NCI-H1105 (cell line): Measurements from ENCODE around the gene CLDN19.
"Not testable (repeated sequence)": the region's sequence is repeated elsewhere in the genome, so short reads cannot be mapped to it uniquely, and the experiment has no call there.

Source experiments
- DNase-seq: peaks from one replicate; lab custom pipeline; 2025; lab: John Stamatoyannopoulos, UW

The CLDN19 gene

DNA sequence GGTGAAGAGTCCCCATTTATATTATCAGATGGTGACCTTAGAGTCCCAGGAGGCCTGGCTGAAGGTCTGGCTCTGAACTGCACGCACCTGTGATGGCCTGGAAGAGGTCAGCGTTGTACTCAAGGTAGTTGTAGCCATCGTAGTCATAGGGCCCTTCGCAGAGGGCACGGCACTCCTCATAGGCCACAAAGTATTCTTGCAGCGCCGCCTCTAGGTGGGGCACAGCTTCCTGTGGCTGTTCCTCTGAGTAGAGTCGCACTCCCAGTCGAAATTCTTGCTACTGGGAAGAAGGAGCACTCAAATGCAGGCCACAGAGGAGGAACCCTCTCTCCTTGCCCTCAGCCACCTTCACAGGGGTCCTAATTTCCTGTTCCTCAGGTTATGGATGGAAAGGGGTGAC is 19.1 kb upstream of the CLDN19 start:
- DNase-seq: no peak

- DNase-seq: no peak
Observed at GRCh38 chr1:42758641-42759040, 18.6 kb upstream of the CLDN19 start.

DNA sequence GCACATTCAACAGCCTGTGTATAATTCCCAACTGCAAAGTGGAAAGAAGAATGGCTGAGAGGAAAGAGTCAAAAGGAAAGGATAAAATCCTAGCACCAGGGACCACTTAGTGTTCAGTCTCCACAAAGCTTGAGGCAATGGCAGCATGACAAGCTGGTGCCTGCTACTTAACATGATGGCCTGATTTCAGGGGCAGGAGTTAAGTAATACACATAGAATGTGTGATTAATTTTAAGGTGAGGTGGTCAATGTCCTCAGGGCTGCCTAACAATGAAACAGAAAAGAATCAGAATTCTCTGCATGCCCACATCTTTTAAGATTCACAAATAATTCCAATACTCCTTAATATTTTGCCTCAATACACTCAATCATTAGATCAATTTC is 17.8 kb upstream of the CLDN19 start:
- DNase-seq: no peak

DNA sequence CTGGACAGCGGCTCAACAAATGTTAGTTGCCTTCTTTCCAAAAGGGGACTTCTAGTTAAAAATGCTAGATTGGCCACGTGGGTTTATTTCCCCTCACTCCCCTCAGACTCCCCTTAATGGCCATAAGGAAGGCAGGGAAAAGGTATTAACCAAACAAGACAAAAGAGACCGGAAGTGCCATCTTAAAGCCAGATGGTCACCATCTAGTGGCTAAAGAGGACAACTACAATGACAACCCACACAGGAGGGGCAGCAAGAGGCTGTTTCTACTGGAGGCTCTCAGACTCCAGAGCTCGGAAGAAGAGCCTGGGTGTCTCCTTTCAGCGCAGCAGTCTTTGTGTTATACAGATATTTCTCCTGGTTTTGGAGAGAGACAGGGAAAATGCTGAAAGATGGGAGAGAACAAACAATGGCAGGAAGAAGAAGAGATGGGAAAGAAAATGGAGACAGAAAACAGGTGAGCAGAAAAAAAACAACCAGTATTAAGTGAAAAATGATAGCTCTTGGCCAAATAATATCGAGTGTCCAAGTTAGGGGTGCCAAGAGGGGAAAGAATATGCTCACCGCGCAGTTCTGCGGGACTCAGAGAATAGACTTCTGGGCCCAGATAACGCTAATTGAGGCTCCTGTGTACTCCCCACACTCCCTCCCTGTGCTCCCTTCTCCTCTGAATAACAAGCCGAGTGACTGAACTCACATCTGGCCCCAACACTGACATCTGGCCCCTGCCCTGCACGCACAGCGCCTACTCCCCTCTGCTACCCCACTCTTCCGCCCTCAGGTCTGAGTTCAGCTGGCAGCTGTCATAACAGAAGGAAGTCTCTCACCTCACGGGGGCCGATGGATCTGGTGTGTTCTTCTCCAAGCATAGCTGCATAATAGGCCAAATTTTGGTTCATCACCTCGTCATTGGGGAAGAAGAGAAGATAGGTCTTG is 17.2 kb upstream of the CLDN19 start:
- DNase-seq: peak; percentile 56

GRCh38 chr1:42753070-42753469 is 13.0 kb upstream of the CLDN19 start:
- DNase-seq: no peak

DNA sequence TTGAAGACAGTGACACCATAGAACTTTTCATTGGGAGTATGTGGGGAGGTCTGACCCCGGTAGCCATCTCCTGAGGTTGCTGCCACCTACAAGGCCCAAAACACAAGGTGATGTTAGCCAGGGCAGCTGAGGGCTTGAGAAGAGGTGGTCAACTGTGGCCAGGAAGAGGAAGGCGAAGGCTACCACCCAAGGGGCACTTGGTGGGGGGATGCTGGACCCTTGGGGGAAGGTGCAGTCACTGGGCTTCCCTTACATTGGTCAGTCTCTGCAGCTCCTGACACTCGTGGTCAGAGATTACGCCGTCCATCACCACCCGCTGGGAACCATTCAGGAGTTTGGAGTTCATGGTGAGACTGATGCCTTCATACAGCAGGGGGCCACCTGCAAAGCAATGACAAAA is 12.2 kb upstream of the CLDN19 start:
- DNase-seq: no peak

DNA sequence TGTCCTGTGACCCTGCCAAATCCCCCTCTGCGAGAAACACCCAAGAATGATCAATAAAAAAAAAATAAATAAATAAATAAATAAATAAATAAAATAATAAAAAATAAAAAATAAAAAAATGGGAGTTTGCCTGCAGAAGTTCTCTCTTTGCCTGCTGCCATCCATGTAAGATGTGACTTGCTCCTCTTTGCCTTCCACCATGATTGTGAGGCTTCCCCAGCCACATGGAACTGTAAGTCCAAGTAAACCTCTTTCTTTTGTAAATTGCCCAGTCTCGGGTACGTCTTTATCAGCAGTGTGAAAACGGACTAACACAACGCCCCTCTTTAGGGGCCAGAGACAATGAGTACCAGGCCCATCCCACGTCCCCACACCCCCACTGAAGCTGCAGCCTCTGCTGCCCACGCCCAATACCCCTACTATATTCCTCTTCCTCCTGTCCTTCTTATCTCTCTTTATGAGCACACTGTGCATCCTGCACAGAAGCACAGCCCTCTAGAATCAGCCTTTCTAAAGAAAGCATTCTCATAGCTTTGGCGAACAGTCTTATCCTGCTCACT is 11.6 kb upstream of the CLDN19 start:
- not testable (repeated sequence) for DNase-seq

- DNase-seq: no peak
Observed at GRCh38 chr1:42750041-42750440, 10.0 kb upstream of the CLDN19 start.

DNA sequence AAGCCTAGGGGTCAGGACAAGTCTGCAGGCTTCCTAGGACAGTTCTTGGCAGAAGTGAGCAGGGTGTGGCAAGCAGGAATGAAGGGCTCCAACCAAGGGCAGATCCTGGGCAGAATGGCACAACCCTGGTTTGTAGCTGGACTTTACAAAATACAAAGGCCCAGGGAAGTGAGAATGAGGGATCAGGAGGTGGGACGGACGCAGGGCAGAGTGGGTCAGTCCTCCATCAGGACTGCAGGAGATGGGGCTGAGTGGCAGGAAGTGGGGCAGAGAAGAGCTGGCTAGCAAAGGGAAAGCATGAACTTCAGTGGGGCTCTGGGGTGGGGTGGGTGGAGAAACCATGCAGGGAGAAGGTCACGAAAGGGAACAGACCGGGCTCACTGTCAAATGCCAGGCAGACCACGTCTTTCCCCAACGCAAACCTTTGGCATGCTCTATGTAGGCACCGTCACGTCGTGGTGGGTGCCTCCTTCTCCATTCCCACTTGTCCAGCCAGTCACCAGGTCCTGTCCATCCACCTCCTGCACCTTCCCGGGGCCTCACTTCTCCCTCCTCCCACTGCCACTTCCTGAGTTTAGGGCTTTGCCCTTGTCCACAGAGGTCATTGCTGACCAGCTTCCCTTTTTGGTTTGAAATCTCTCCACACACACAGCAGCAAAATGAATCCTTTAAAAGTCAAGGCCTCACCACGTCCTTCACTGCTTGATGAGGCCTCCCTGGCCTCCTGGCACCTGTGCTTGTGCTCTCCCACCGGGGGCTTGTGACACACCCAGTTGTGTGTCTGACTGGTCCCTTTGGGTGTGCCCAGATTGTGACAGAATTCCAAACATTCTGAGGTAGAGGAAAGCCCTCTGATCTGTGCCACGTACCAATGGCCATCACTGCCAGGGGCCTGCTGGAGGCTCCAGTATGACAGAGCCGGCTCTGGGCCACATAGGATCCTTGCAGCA is 8.7 kb upstream of the CLDN19 start:
- DNase-seq: no peak

DNA sequence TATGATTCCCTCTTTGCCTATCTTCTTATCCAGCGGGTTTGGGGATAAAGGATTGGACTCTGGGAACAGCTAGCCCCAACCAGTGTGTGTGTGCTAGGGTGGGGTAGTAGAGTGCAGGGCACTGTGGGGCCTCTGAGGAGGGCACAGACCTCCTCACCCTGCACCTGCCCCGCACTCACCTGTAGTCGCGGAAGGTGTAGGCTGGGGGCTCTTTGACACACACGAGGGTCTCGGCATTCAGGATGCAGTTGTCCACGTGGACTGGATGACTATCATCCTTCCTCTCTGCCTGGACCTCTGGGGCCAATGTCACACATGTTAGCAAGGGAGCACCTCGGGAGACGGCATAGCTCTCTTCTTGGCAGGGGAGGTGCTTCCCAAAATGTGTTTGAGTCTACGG is 8.0 kb upstream of the CLDN19 start:
- no peak for DNase-seq

GRCh38 chr1:42747125-42747524 is 7.1 kb upstream of the CLDN19 start:
- DNase-seq: peak; percentile 41

- no peak for DNase-seq
Observed at GRCh38 chr1:42746436-42747105, 6.5 kb upstream of the CLDN19 start.

DNA sequence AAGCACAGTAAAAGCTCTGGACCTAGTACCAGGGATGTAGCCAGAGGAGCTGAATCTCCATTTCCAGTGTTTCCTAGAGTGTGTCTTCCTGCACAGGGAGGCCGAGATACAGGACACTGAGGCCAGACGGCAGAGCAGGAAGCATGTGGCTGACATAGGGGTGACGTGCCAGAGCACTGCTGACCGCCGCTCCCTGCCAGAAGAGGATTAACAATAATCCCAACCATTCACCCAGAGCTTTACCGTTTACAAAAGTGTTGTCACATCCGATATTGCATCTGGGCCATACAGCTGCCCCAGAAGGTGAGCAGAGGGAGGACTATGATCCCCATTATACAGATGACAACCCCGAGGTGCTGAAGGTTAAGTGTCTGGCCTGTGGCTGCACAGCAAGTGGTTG is 5.8 kb upstream of the CLDN19 start:
- no peak for DNase-seq

- no peak for DNase-seq
Observed at GRCh38 chr1:42744148-42744413, 4.0 kb upstream of the CLDN19 start.

GRCh38 chr1:42743317-42744147 is 3.5 kb upstream of the CLDN19 start:
- peak; percentile 11 for DNase-seq

DNA sequence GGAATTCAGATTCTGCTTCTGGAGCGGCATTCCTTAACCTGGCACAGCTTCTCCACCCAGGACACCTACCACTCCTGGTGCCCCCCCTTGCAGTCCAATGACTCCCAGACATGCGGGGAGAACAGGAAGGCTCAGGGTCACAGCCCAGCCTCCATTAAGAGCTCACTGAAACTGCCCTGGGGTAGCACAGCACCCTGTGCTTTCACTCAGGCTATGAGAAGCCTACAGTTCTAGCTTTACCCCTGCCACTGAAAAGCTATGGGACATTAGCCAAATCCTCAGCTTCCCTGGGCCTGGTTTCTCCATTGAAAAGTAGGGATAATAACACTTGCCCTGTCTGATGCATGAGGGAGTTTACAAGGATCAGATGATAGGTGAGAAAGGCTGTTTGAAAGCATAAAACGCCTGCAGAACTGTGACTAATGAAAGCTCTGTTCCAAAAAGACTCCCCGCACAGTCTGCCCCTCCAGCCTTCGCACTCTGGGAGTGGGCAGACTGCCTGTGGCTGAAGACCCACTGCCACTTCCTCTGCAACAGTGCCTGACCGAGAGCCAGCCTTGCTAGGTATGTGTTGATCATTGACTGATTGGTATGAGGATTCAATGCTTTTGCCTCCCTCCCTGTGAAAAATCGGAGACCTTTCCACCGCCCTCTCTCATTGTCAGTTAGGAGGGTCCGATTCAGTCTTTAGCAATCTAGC is 2.7 kb upstream of the CLDN19 start:
- no peak for DNase-seq

- DNase-seq: no peak
Observed at GRCh38 chr1:42742141-42742540, 2.1 kb upstream of the CLDN19 start.

GRCh38 chr1:42741706-42742105 is 1.7 kb upstream of the CLDN19 start:
- no peak for DNase-seq

DNA sequence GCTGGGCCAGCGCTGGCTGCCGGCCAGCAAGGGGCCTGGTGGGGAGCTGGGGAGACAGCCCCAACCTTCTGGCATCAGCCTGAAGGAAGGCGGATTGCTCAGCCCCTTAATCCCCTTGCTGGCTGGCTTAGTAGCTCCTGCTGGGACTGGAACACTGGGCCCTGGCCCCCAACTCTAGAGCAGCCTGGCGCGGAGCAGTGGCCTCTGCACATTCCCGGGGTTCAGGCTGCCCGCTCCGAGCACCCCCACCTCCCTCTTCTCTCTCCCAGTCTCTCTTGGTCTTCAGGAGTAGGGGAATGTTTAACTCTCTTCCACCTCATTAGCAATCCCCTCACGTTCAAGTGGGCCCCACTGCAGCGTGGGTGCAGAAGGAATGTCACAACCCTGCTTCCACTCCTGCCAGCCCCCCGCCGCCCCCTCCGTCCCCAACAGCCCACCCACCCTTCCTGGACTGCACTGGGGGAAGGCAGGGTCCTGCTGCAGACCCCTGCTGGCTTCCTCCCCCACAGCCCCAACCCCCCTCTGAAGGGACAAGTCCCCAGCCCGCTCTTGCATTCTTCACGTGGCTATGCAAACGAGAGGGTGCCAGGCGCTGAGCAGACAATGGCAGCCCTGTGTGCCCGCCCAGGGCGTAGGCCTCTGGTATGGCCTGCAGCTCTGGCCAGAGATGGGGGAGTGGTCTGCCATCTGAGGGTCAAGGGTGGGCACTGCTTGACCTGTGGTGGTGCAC is 980 bp upstream of the CLDN19 start:
- no peak for DNase-seq

GRCh38 chr1:42738678-42739226 is 1.3 kb downstream of the CLDN19 start:
- no peak for DNase-seq
